Measurements from ENCODE around the gene SIL1. TPM values are rescaled to one million over a fixed set of nuclear protein-coding genes. Genes with fewer than 3 reads are reported as not detected.

Gene SIL1
- total RNA-seq, 1 experiment from 2014 or later, result 10.7 TPM

- TF ChIP-seq ZNF671 (CRISPR knock-in tag; IDR thresholded peaks at IDR 0.05), result no peak
- TF ChIP-seq ZNF425 (CRISPR knock-in tag; conservative IDR thresholded peaks at IDR 0.05), result no peak
- no peak for TF ChIP-seq ESRRA (CRISPR knock-in tag; IDR thresholded peaks at IDR 0.05; ENCODE audit: borderline replicate concordance)
- TF ChIP-seq MAX (CRISPR knock-in tag; IDR thresholded peaks at IDR 0.05), result no peak
- TF ChIP-seq OVOL2 (CRISPR knock-in tag; IDR thresholded peaks at IDR 0.05; ENCODE audit: borderline replicate concordance), result no peak
- TF ChIP-seq FOXJ3 (CRISPR knock-in tag; IDR thresholded peaks at IDR 0.05; ENCODE audit: borderline replicate concordance), result no peak
- TF ChIP-seq NR1H2 (CRISPR knock-in tag; IDR thresholded peaks at IDR 0.05), result no peak
- no peak for TF ChIP-seq ATF1 (CRISPR knock-in tag; IDR thresholded peaks at IDR 0.05)
- TF ChIP-seq TEAD4 (CRISPR knock-in tag; IDR thresholded peaks at IDR 0.05), result no peak
- no peak for TF ChIP-seq NFATC4 (CRISPR knock-in tag; IDR thresholded peaks at IDR 0.05)
Observed at GRCh38 chr5:138978080-138978479, 220.1 kb downstream of the SIL1 start (continued).

GRCh38 chr5:138975098-138975847 is 222.9 kb downstream of the SIL1 start:
- peaks cover 24% of the 10 kb centered on the region for H3K4me1 Mint-ChIP-seq
- no peak overlapping the region for H3K4me3 Mint-ChIP-seq
- no peak for TF ChIP-seq ZNF317 (CRISPR knock-in tag; IDR thresholded peaks at IDR 0.05; ENCODE audit: borderline replicate concordance, low read depth)
- TF ChIP-seq CREB1 (CRISPR knock-in tag; IDR thresholded peaks at IDR 0.05), result no peak
- no peak for TF ChIP-seq ZNF512 (CRISPR knock-in tag; IDR thresholded peaks at IDR 0.05; ENCODE audit: borderline replicate concordance)
- no peak for TF ChIP-seq RELA (CRISPR knock-in tag; IDR thresholded peaks at IDR 0.05; ENCODE audit: borderline replicate concordance)
- no peak for TF ChIP-seq HMGXB4 (CRISPR knock-in tag; IDR thresholded peaks at IDR 0.05)
- TF ChIP-seq NR1H2 (CRISPR knock-in tag; IDR thresholded peaks at IDR 0.05), result no peak
- TF ChIP-seq SP1 (CRISPR knock-in tag; conservative IDR thresholded peaks at IDR 0.05), result no peak
- TF ChIP-seq JUN (CRISPR knock-in tag; IDR thresholded peaks at IDR 0.05), result no peak
- TF ChIP-seq NR3C1 (CRISPR knock-in tag; conservative IDR thresholded peaks at IDR 0.05; ENCODE audit: low read depth), result no peak
- H3K27ac Mint-ChIP-seq, result no peak overlapping the region
- ATAC-seq, result no peak
- no peaks in the 10 kb centered on the region for H3K36me3 Mint-ChIP-seq
- ChIA-PET POLR2A (interaction anchor here (0.6 kb wide), 1 partner anchor 17 kb away, joined by 3 read pairs; no protein-coding TSS in a partner anchor), CTCF (interaction anchor here (0.7 to 2.4 kb wide), 3 partner anchors 29 to 287 kb away, joined by 3 to 7 read pairs (median 3); no protein-coding TSS in a partner anchor)
- no peaks in the 10 kb centered on the region for H3K9me3 Mint-ChIP-seq
- DNase-seq (ENCODE audit: low spot score), result no peak
- no peaks in the 10 kb centered on the region; the same call in 1 of the 2 replicates for H3K27me3 Mint-ChIP-seq (ENCODE audit: low read depth)

Measured in WTC11 (cell line).